SK-N-SH treated with all-trans-retinoic acid at 6 μM for 48 hours (cell line): ENCODE measurements around the gene SALL1.

Experiments used
- ATAC-seq: fragments of 200-7000 bp; cut with Tn5 transposase; 3 replicates; pipeline ENCODE4 v1.9.1; 2020; ENCODE audit warnings: mild to moderate bottlenecking, moderate library complexity
- ARNTL ChIP-seq: fragments of 450-650 bp; formaldehyde crosslinking; IDR thresholded peaks from 2 replicates; pipeline ENCODE4 v1.5.0; 2020; ENCODE audit warnings: low read depth, mild to moderate bottlenecking, moderate library complexity, borderline replicate concordance
- BACH2 ChIP-seq: fragments of 250-450 bp; sonication (Bioruptor Pico); IDR thresholded peaks from 2 replicates; pipeline ENCODE4 v1.9.0; 2021; ENCODE audit warnings: mild to moderate bottlenecking, borderline replicate concordance
- CREB5 ChIP-seq: fragments of 250-450 bp; sonication (Bioruptor Pico); IDR thresholded peaks from 2 replicates; pipeline ENCODE4 v1.5.1; 2020; ENCODE audit warnings: low read depth, mild to moderate bottlenecking, moderate library complexity
- CSDC2 ChIP-seq: fragments of 250-450 bp; sonication (Bioruptor Pico); IDR thresholded peaks from 2 replicates; pipeline ENCODE4 v1.5.0; 2020; ENCODE audit warnings: mild to moderate bottlenecking, moderate library complexity
- CSRNP3 ChIP-seq: fragments of 250-450 bp; sonication (Bioruptor Pico); IDR thresholded peaks from 2 replicates; pipeline ENCODE4 v1.5.1; 2021; ENCODE audit warnings: mild to moderate bottlenecking, moderate library complexity
- ESRRG ChIP-seq: fragments of 250-450 bp; sonication (Bioruptor Pico); IDR thresholded peaks from 2 replicates; pipeline ENCODE4 v1.6.1; 2021; ENCODE audit warnings: mild to moderate bottlenecking
- GLIS3 ChIP-seq: fragments of 250-450 bp; sonication (Bioruptor Pico); IDR thresholded peaks from 2 replicates; pipeline ENCODE4 v1.5.0; 2020; ENCODE audit warnings: mild to moderate bottlenecking, moderate library complexity
- ISL1 ChIP-seq: fragments of 250-450 bp; sonication (Bioruptor Pico); IDR thresholded peaks from 2 replicates; pipeline ENCODE4 v2.1.2; 2022; ENCODE audit warnings: mild to moderate bottlenecking, moderate library complexity
- OSR1 ChIP-seq: fragments of 250-450 bp; sonication (Bioruptor Pico); IDR thresholded peaks from 2 replicates; pipeline ENCODE4 v1.8.0; 2022; ENCODE audit warnings: moderate library complexity, mild to moderate bottlenecking, inconsistent platforms
- PATZ1 ChIP-seq: fragments of 250-450 bp; sonication (Bioruptor Pico); IDR thresholded peaks from 2 replicates; pipeline ENCODE4 v1.8.0; 2020; ENCODE audit warnings: mild to moderate bottlenecking, moderate library complexity, borderline replicate concordance
- POU6F1 ChIP-seq: fragments of 250-450 bp; sonication (Bioruptor Pico); IDR thresholded peaks from 2 replicates; pipeline ENCODE4 v1.8.0; 2021; ENCODE audit warnings: low read depth, mild to moderate bottlenecking, moderate library complexity, borderline replicate concordance
- PPARA ChIP-seq: fragments of 250-450 bp; sonication (Bioruptor Pico); IDR thresholded peaks from 2 replicates; pipeline ENCODE4 v1.5.0; 2020; ENCODE audit warnings: mild to moderate bottlenecking, borderline replicate concordance
- RARB ChIP-seq: fragments of 250-450 bp; sonication (Bioruptor Pico); IDR thresholded peaks from 2 replicates; pipeline ENCODE4 v1.8.0; 2021; ENCODE audit warnings: mild to moderate bottlenecking, moderate library complexity
- TCF4 ChIP-seq: fragments of 250-450 bp; sonication (Bioruptor Pico); IDR thresholded peaks from 2 replicates; pipeline ENCODE4 v1.8.0; 2021; ENCODE audit warnings: mild to moderate bottlenecking, moderate library complexity, borderline replicate concordance
- TOX ChIP-seq: fragments of 250-450 bp; sonication (Bioruptor Pico); IDR thresholded peaks from 2 replicates; pipeline ENCODE4 v1.8.0; 2021; ENCODE audit warnings: mild to moderate bottlenecking, moderate library complexity, borderline replicate concordance
- ZC3H10 ChIP-seq: fragments of 250-450 bp; sonication (Bioruptor Pico); IDR thresholded peaks from 2 replicates; pipeline ENCODE4 v1.5.1; 2021; ENCODE audit warnings: mild to moderate bottlenecking, moderate library complexity
- ZFP3 ChIP-seq: fragments of 250-450 bp; sonication (Bioruptor Pico); IDR thresholded peaks from 2 replicates; pipeline ENCODE4 v1.5.0; 2020; ENCODE audit warnings: mild to moderate bottlenecking, moderate library complexity
- ZFP30 ChIP-seq: fragments of 450-650 bp; formaldehyde crosslinking; IDR thresholded peaks from 2 replicates; pipeline ENCODE4 v1.5.0; 2022; ENCODE audit warnings: mild to moderate bottlenecking, moderate library complexity
- ZNF565 ChIP-seq: fragments of 450-650 bp; formaldehyde crosslinking; conservative IDR thresholded peaks from 2 replicates; pipeline ENCODE4 v1.5.0; 2020; ENCODE audit warnings: low read depth, mild to moderate bottlenecking, moderate library complexity
- ZNF70 ChIP-seq: fragments of 450-650 bp; formaldehyde crosslinking; IDR thresholded peaks from 2 replicates; pipeline ENCODE4 v1.5.0; 2020; ENCODE audit warnings: mild to moderate bottlenecking, moderate library complexity
- ZNF8 ChIP-seq: fragments of 450-650 bp; formaldehyde crosslinking; IDR thresholded peaks from 2 replicates; pipeline ENCODE4 v1.5.0; 2020; ENCODE audit warnings: mild to moderate bottlenecking, moderate library complexity

The SALL1 gene

GRCh38 chr16:51140112-51140511 is 11.0 kb downstream of the SALL1 start (continued):
- TF ChIP-seq CSRNP3 (CRISPR knock-in tag) (no peak), GLIS3 (no peak), ARNTL (no peak), CSDC2 (no peak), OSR1 (CRISPR knock-in tag) (no peak)
- TF ChIP-seq, all 23 proteins: peak for 0

- no peak for ATAC-seq
- TF ChIP-seq PPARA (CRISPR knock-in tag) (no peak), ZFP3 (CRISPR knock-in tag) (no peak), PATZ1 (CRISPR knock-in tag) (no peak), TOX (CRISPR knock-in tag) (no peak), ZFP30 (no peak), CREB5 (CRISPR knock-in tag) (no peak), ZNF8 (CRISPR knock-in tag) (no peak), ISL1 (no peak)
Observed at GRCh38 chr16:51139568-51139967, 11.5 kb downstream of the SALL1 start.

- TF ChIP-seq PATZ1 (CRISPR knock-in tag) (no peak), ZFP30 (no peak), POU6F1 (no peak), ISL1 (no peak), BACH2 (CRISPR knock-in tag) (no peak), ZC3H10 (CRISPR knock-in tag) (no peak), ARNTL (no peak), CREB5 (CRISPR knock-in tag) (no peak), ESRRG (CRISPR knock-in tag) (no peak), GLIS3 (no peak), PPARA (CRISPR knock-in tag) (no peak), CSDC2 (no peak), OSR1 (CRISPR knock-in tag) (no peak), ZNF8 (CRISPR knock-in tag) (no peak)
- ATAC-seq = no peak
Observed at GRCh38 chr16:51138178-51138577, 12.9 kb downstream of the SALL1 start.

- TF ChIP-seq PPARA (CRISPR knock-in tag) (no peak), PATZ1 (CRISPR knock-in tag) (no peak), GLIS3 (no peak), ZNF565 (CRISPR knock-in tag) (no peak), CSDC2 (no peak), TCF4 (no peak), ARNTL (no peak), ZNF70 (CRISPR knock-in tag) (no peak), TOX (CRISPR knock-in tag) (no peak), BACH2 (CRISPR knock-in tag) (no peak), CSRNP3 (CRISPR knock-in tag) (no peak), ISL1 (no peak), ZC3H10 (CRISPR knock-in tag) (no peak), ESRRG (CRISPR knock-in tag) (no peak), RARB (CRISPR knock-in tag) (no peak)
- no peak for ATAC-seq
Observed at GRCh38 chr16:51137097-51137496, 14.0 kb downstream of the SALL1 start.
